OCI-LY3 (cell line): ENCODE results near the gene KRTAP3-3.

Source experiments
- H2AFZ ChIP-seq: fragments of 200-600, 300-600 bp; shearing (Covaris generic); 2 replicates; pipeline ENCODE4 v1.6.0; 2014; ENCODE audit warnings: antibody characterized with exemption, low read depth, low read length
- H3K27ac ChIP-seq: fragments of 200-600, 300-600 bp; sonication (generic); 2 replicates; pipeline ENCODE4 v1.5.1; 2014; ENCODE audit warnings: mild to moderate bottlenecking, low read length, moderate library complexity, mixed read lengths
- H3K27me3 ChIP-seq: fragments of 200-600, 300-600 bp; sonication (generic); 2 replicates; pipeline ENCODE4 v1.6.1; 2014; ENCODE audit warnings: low read depth, low read length, mixed read lengths
- H3K36me3 ChIP-seq: fragments of 200-600, 300-600 bp; sonication (generic); replicated peaks from 2 replicates; pipeline ENCODE3; 2014; ENCODE audit warnings: low read depth, low read length, mixed read lengths
- H3K4me1 ChIP-seq: fragments of 300-600, 200-600 bp; sonication (generic); 2 replicates; pipeline ENCODE4 v1.6.1; 2014; ENCODE audit warnings: low read length, mixed read lengths
- H3K4me2 ChIP-seq: fragments of 200-600, 300-600 bp; sonication (generic); 2 replicates; pipeline ENCODE4 v1.6.1; 2014; ENCODE audit warnings: low read length, mixed read lengths
- H3K4me3 ChIP-seq: fragments of 300-600, 200-600 bp; sonication (generic); 2 replicates; pipeline ENCODE4 v1.5.1; 2014; ENCODE audit warnings: antibody characterized with exemption, mild to moderate bottlenecking, low read length, moderate library complexity
- H3K79me2 ChIP-seq: fragments of 300-600, 200-600 bp; shearing (Covaris generic); 2 replicates; pipeline ENCODE4 v1.6.1; 2014; ENCODE audit warnings: mild to moderate bottlenecking, low read length, mixed read lengths
- H3K9ac ChIP-seq: fragments of 300-600, 200-600 bp; shearing (Covaris generic); 2 replicates; pipeline ENCODE4 v1.6.0; 2014; ENCODE audit warnings: mild to moderate bottlenecking, low read length, moderate library complexity
- H3K9me3 ChIP-seq: fragments of 200-600, 300-600 bp; shearing (Covaris generic); 2 replicates; pipeline ENCODE4 v1.6.1; 2014; ENCODE audit warnings: low read length, mixed read lengths; ENCODE audit not compliant: insufficient read depth
- H4K20me1 ChIP-seq: fragments of 200-600, 300-600 bp; sonication (generic); 2 replicates; pipeline ENCODE4 v1.6.1; 2016; ENCODE audit warnings: low read length, mixed read lengths; ENCODE audit not compliant: insufficient read depth
- CTCF ChIP-seq: fragments of 200-600, 300-600 bp; sonication (generic); IDR thresholded peaks from 2 replicates; pipeline ENCODE4 v1.5.1; 2014; ENCODE audit warnings: antibody characterized with exemption, low read length, low read depth
- EZH2phosphoT487 ChIP-seq: fragments of 200-600 bp; shearing (Covaris generic); IDR thresholded peaks from 2 replicates; pipeline ENCODE4 v1.6.1; 2018; ENCODE audit warnings: antibody characterized with exemption, mixed run types, low read depth

The KRTAP3-3 gene

DNA sequence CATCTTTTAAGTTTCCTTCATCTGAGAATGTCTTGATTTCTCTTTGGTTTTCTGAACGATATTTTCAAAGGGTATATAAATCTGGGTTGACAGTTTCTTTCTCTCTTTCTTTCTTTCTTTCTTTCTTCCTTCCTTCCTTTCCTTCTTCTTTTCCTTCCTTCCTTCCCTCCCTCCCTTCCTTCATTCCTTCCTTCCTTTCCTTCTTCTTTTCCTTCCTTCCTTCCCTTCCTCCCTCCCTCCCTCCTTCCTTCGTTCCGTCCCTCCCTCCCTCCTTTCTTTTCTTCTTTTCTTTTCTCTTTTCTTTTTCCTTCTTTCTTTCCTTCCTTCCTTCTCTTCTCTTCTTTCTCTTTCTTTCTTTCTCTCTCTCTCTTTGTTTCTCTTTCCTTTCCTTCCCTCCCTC lies 19.6 kb downstream of the KRTAP3-3 start:
- Histone ChIP-seq H3K27me3 (peaks cover 20% of the 10 kb centered on the region), H3K4me2 (no peak overlapping the region), H3K27ac (no peak overlapping the region), H2AFZ (no peak overlapping the region), H3K79me2 (no peaks in the 10 kb centered on the region), H3K4me1 (no peaks in the 10 kb centered on the region), H3K36me3 (no peaks in the 10 kb centered on the region), H3K9ac (no peak overlapping the region), H4K20me1 (no peaks in the 10 kb centered on the region), H3K4me3 (no peak overlapping the region), H3K9me3 (no peaks in the 10 kb centered on the region)
- no peak for TF ChIP-seq CTCF
- TF ChIP-seq EZH2phosphoT487 = no peak

DNA sequence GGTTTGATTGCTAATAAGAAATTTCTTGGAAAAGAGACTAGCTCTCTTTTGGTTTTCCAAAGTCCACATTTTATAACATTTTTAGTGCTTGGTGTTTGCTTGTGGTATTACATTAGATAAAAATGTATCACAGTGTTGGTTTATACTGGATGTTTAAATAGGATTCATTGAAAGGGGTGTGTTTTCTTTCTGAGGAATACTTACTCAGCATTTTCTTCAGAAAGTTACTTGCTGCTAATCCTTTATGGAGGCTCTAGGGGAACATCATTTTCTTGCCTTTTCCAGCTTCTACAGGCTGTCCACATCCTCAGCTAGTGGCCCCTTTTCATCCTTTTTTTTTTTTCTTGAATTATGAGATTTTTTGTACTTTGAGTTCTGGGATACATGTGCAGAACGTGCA lies 26.4 kb downstream of the KRTAP3-3 start:
- H3K4me1 ChIP-seq = no peaks in the 10 kb centered on the region
- H4K20me1 ChIP-seq = no peaks in the 10 kb centered on the region
- H3K79me2 ChIP-seq = no peaks in the 10 kb centered on the region
- H3K4me3 ChIP-seq = no peak overlapping the region
- H3K36me3 ChIP-seq = no peaks in the 10 kb centered on the region
- TF ChIP-seq CTCF (no peak), EZH2phosphoT487 (no peak)
- no peak overlapping the region for H3K27ac ChIP-seq
- no peak overlapping the region for H3K9ac ChIP-seq
- peaks cover 17% of the 10 kb centered on the region for H3K27me3 ChIP-seq
- H3K9me3 ChIP-seq = no peaks in the 10 kb centered on the region
- no peak overlapping the region for H3K4me2 ChIP-seq
- no peak overlapping the region for H2AFZ ChIP-seq

GRCh38 chr17:40966848-40967247 lies 27.1 kb downstream of the KRTAP3-3 start, which contains the start of gene KRT39:
KRT39 (minus strand) TSS chr17:40966948; CDS start chr17:40966856, 92 bp downstream.
- Histone ChIP-seq H3K36me3 (no peaks in the 10 kb centered on the region), H3K9me3 (no peaks in the 10 kb centered on the region), H3K4me1 (no peaks in the 10 kb centered on the region), H3K9ac (no peak within 1 kb of the TSS), H3K27me3 (peaks cover 10% of the 10 kb centered on the region; the same call in 1 of the 2 replicates), H4K20me1 (no peaks in the 10 kb centered on the region), H3K4me3 (no peak within 1 kb of the TSS), H3K27ac (no peak within 1 kb of the TSS), H2AFZ (no peak within 1 kb of the TSS), H3K79me2 (no peaks in the 10 kb centered on the region), H3K4me2 (no peak within 1 kb of the TSS)
- TF ChIP-seq CTCF = no peak
- TF ChIP-seq EZH2phosphoT487 = no peak

DNA sequence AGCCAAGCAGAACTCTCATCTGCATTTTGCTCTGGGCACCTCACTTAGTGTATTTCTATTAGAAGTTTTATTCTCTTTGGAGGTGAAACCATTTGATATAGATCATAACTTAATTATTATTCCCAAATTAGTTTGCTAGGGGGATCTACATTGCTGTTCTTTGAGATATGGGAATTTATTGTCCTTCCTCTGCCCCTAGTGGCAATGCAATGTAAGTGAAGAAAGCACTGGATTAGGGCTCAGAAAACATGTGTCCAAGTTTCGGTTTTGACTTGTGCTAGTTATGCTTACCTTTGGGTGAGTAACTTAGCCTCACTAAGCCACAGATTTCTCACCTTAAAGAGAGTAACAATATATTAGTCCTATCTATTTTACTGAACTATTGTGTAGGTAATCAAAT lies 30.1 kb downstream of the KRTAP3-3 start:
- TF ChIP-seq EZH2phosphoT487 (no peak), CTCF (peak; percentile 59)
- Histone ChIP-seq H3K79me2 (no peaks in the 10 kb centered on the region), H3K9ac (no peak overlapping the region), H3K4me2 (no peak overlapping the region), H3K4me1 (no peaks in the 10 kb centered on the region), H2AFZ (no peak overlapping the region), H3K27me3 (peaks cover 18% of the 10 kb centered on the region; the same call in 1 of the 2 replicates), H3K36me3 (no peaks in the 10 kb centered on the region), H3K9me3 (no peaks in the 10 kb centered on the region), H4K20me1 (no peaks in the 10 kb centered on the region), H3K27ac (no peak overlapping the region), H3K4me3 (no peak overlapping the region)
